Stimulated activated CD8-positive, alpha-beta memory T cell treated with anti-CD3 and anti-CD28 coated beads, Interleukin-2, amount 100 ng/mL, for 1 hour (primary cell): ENCODE data around the gene TMEM239.
"Not testable (repeated sequence)": the region's sequence is repeated elsewhere in the genome, so short reads cannot be mapped to it uniquely, and the experiment has no call there.

Experiments used
- DNase-seq, 2 donors: peaks; one replicate each; pipeline ENCODE4 v3.0.0-alpha.2; 2020; ENCODE audit warnings: low read depth in 2 of 2

The TMEM239 gene

DNA sequence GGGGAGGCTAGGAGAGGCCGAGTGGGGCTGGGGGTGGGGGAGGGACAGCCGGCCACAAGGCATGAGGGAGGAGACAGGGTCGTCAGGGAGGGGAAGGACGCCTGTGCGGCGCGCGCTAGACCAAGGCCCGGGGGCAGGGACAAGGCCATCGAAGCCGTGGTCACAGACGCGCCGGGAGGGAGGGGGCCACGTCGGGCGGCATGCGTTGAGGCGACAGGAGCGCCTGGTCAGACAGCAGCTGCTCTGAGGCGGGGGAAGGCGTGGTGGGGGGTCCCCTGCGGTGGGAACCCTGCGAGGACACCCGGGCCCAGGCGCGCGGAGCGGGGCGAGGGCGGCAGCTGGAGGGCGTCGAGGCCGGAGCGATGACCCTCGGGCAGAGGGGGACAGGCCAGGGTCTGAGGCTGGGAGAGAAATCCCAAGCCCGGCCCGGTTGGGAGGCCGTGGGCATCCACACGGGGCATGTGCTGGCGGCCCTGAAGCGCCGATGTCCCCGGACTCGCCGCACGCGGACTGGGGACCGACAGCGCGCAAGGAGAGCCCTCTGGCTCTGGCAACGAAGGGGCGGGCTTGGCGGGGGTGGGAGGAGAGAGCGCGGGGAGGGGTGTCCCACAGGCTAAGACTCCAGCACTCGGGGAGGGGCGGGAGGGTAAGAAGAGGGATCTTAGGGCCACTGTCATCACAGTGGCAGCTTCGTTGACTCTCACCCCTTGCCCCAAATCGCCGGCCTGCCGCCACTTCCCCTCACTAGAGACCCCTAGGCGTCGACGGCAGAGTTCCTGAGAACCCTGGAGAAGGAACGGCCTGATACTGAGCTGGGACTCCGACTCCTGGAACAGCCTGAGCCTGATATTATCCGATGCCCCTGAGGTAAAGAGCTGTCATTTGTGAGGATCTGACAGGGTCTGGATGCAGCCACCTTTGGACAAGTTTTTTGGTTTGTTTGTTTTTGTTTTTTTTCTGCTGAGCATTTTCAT is 5.0 kb downstream of the TMEM239 start:
- DNase-seq = no peak

DNA sequence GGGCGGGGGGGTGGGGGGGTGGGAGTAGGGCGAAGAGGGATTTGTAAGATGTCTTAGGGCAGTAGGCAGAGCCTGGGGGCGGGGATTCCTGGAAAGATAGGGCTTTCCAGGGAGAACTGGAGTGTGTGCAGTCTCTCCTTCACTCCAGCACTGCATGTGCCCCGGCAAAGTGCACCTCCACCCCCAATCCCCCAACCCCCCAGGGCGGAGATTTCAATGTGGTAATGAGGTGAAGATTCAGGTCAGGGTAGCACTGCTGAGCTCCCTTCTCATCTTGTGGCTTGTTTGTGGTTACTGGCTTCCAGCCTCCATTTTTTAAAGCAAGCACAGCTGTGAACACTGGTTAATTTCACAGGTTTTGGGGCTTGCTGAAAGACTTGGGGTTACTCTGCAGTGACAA is 5.9 kb downstream of the TMEM239 start:
- no peak for DNase-seq

- DNase-seq = no peak
Measured at GRCh38 chr20:2825761-2826160, 9.6 kb downstream of the TMEM239 start.

DNA sequence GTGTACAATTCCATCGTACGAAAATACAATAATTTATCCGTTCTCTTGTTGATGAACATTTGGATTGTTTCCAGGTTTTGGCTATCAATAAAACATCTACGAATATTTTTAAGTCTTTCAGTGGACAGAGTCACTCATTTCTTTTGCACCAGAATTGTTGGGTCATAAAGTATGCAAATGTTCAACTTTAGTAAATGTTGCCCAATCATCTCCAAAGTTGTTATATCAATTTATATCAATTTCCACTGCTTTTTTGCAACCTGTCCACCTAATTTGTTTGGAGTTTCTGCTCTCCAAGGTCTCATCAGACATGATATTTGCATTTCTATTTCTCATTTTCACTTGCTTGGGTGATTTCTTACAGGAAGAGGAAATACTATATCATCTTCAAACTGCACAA is 10.5 kb downstream of the TMEM239 start:
- no peak for DNase-seq

GRCh38 chr20:2829376-2829775 is 13.2 kb downstream of the TMEM239 start:
- no peak for DNase-seq

DNA sequence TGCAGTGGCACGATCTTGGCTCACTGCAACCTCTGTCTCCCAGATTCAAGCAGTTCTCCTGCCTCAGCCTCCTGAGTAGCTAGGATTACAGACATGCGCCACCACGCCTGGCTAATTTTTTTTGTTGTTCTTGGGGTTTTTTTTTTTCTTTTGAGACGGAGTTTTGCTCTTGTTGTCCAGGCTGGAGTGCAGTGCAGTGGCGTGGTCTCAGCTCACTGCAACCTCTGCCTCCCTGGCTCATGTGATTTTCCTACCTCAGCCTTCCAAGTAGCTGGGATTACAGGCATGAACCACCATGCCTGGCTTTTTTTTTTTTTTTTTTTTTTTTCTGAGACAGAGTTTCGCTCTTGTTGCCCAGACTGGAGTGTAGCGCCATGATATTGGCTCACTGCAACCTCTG is 15.0 kb downstream of the TMEM239 start:
- DNase-seq = not testable (repeated sequence)

- no peak for DNase-seq
Measured at GRCh38 chr20:2833761-2834160, 17.6 kb downstream of the TMEM239 start.

- DNase-seq = no peak
Measured at GRCh38 chr20:2834401-2835110, 18.4 kb downstream of the TMEM239 start.

- DNase-seq = no peak
Measured at GRCh38 chr20:2835331-2835796, 19.2 kb downstream of the TMEM239 start.

DNA sequence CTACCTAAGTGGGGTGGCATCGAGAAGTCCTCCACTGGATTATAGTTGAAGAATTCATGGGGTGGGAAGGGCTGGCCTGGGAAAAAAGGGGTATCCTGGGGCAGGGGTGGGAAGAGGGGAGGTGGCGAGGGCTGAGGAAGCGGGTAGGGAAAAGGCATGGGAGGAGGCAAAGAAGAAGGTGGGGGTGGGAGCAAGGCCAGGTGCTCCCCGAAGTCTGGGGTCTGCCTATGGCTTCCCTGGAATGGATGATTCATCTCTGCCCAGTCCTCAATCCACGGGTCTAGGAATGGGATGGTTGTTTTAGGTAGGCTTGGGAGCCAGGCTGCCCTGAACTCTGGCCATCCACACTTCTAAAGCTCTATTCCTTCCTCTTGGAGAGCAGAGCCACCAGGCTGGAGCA is 19.9 kb downstream of the TMEM239 start:
- no peak for DNase-seq

DNA sequence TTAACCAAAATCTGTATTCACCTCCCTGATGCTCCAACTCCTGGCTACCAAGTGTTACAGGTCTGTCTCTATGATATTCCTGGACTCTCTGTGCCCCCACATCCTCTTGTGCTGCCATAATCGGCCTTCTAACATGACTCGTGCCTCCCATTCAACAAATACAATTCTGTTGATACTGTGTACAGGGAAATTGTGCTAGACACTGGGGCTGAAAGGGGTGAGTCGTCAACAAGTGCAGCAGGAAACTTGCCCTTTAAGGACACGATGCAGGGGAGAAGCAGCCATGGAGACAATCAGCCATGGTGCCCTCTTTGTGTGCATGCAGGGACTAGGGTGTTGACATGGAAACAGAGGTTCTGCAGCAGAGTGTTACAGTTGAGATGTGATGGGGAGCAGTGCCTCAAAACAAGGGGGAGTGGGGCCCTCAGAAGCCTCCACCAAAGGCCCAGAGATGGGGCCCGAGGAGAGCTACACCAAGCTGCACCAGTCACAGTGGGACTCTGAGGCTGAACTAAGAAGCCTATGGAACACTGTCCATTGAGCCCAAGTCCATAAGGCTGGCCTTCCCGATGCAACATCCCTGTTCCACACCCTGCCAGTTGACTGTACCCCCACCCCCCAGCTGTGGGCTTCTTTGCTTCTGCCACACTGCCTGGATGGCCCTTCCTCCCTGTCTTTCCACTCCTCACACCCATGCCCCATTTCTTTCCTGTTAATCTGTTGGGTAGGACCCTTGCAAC is 21.2 kb downstream of the TMEM239 start:
- DNase-seq = no peak

GRCh38 chr20:2838170-2838797 is 22.1 kb downstream of the TMEM239 start:
- no peak for DNase-seq

DNA sequence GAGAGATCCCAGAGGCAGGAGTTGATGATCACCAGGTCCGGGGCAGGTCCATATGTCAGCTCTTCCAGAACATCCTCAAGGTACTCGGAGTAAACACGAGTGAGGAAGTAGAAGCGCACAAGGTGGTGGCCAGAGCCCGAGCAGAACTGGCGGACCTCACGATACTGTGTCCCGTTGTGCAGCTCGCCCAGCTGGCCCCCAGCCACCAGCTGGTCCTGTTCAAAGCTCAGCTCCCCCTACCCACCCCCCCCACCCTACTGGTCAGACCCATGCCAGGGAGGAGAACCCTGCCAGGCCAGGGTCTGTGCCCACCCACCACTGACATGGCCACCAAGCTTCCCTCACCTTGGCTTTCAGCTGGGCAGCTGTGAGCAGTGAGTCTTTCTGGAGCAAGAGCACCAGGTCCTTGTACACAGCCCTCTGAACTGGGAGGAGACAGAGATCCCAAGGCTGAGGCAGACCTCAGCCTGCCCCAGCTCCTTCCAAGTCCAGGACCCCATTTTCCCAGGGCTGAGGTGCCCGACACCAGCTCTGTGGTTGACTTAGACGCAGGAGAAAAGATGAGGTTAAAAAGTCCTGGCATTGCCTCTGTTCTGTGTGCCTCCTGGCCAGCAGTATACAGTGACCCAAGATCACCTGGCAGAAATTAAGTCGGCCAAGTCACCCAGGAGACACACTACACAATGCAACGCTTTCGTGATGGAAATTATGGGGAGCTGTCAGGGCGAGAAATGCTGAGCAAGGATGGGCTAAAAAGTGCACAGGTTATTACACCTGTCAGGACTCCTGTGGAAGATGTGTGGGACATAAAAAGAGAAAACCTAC is 22.9 kb downstream of the TMEM239 start:
- no peak for DNase-seq

DNA sequence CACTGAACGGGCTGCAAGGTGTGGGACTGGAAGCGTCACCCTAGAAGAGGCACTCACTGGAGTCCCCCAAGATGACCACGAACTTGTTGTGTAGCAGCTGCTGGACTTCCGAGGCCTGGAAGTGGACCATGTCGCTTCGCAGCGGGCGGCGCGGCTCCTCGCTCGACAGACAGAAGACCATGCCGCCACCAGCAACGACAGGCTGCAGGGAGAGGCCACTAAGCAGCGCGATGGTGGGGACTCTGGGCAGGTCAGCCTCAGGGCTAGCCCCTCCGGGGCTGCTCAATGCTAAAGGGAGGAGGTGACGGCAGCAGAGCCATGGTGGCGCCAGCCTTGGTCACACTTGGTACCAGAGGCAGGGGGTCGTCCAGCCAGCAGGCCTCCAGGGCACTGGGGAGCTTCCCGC is 23.6 kb downstream of the TMEM239 start:
- DNase-seq = no peak

DNA sequence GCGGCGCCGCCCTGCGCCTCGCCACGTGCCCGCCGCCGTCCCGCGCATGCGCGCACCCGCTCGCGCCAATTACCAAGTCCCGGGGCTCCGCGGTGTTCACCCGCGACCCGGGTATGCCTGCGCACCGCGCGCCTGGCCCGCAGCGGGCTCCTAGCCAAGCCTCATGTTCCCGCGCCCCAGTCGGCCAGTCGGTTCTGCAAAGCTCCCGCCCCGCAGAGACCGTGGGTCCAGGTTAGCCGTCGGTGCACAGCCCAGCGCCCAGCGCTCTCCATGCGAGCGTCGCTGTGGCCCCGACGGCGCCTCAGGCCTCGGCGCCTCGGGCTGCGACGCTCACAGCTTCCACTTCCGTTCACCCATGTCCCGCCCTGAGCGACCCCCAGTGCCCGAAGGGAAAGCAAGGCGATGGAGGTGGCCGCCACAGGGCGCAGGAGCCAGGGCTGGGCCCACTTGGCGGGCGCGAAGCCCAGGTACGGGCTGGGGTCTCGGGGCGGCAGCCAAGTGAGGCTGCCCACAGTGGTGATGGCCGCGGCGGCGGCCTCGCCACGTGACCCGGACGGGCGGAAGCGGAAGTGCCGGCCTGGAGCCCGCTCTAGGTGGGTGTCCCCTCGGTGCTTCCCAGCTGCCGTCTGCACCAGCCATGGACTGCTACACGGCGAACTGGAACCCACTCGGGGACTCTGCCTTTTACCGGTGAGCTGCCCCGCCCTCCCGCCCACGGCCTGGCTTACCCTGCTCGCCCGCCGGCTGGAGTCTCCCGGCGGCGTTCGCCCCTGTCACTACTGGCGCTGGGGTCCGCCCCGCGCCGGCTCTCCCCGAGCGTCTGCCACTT is 24.2 kb downstream of the TMEM239 start, which contains the start of the genes PCED1A and VPS16:
PCED1A (minus strand) TSS at position 518 of the 829 bp plus-strand sequence. CDS start 743 bp downstream, outside the sequence.
VPS16 (plus strand) TSS at position 608 of the 829 bp plus-strand sequence; CDS start at position 638, 30 bp downstream.
- peak; percentile 78 for DNase-seq

DNA sequence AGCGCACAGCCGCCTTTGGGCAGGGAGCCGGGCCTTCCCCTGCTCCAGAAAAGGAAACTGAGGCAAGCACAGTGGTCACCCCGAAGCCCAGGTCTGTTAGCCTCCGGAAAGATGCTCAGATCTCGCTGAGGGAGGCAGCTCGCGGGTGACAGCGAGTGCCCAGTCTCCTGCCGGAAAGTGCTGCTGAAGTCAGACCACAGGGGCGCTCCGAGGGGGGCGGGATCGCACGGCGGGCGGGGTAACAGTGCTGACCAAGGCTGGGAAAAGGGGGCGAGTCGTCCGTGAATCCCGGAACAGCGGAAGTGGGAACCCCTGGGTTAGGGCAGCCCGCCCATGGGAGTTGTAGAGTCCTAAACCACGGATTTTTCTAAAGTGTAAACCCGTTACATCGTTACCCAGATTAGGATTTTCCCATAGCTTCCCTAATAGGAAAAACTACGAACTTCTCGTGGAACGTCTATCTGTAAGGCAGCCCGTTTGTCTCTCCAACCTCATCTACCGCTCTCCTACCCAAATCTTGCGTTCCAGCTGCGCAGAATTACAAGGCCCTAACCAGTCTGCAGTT is 24.9 kb downstream of the TMEM239 start:
- no peak for DNase-seq

- no peak for DNase-seq
Measured at GRCh38 chr20:2845607-2846006, 29.4 kb downstream of the TMEM239 start.

DNA sequence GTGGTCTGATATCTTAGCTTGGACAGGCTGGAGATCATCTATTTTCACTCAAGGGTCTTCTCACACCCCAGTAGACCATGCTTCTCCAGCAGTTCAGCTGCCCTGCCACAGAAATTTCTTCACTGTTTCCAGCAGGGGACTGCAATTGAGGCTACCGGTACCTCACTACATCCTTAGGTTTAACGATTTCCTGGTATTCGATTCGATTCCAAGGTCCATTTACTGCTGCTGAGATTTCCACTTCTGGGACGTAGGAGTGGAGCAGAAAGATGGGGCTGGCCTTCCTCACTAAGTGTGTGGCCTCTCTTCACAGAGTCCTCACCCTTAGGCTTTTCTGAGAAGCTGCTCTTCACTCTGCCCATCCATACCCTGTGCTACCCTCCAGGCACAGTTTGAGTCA is 30.5 kb downstream of the TMEM239 start:
- DNase-seq = no peak

GRCh38 chr20:2847802-2848201 is 31.6 kb downstream of the TMEM239 start:
- no peak for DNase-seq
